ENCODE measurements around the gene PTPRA. TPM values are rescaled to one million over a fixed set of nuclear protein-coding genes. Genes with fewer than 3 reads are reported as not detected.

Gene PTPRA
- total and polyA plus RNA-seq, 10 of the 15 experiments (the other 5 are each of a cell fraction or from before 2014, with no cell fraction given) = 3.9 to 62.1 (median 34.6) TPM

GRCh38 chr20:2873010-2873746 lies at the start of gene PTPRA (continued):
- TF ChIP-seq YY1 (IDR thresholded peaks at IDR 0.05; ENCODE audit: low read depth, low read length) (peak; percentile 85), BCL11A (IDR thresholded peaks at IDR 0.05; ENCODE audit: low read depth, low read length) (no peak), NRF1 (conservative IDR thresholded peaks at IDR 0.05; ENCODE audit: low read depth, low read length) (peak; percentile 31; the same call in 1 of the 2 replicates), SUPT20H (IDR thresholded peaks at IDR 0.05; ENCODE audit: borderline replicate concordance, control insufficient read depth, low read depth, low read length) (no peak), FOS (IDR thresholded peaks at IDR 0.05; ENCODE audit: borderline replicate concordance, extremely low read depth, insufficient read length) (no peak), TCF3 (IDR thresholded peaks at IDR 0.05; ENCODE audit: borderline replicate concordance, insufficient read depth, low read depth, low read length) (peak; percentile 64; the same call in 1 of the 2 replicates), KAT2A (conservative IDR thresholded peaks at IDR 0.05; ENCODE audit: control insufficient read depth, low read depth, low read length) (no peak), ZBTB33 (IDR thresholded peaks at IDR 0.05) (no peak), CBX3 (IDR thresholded peaks at IDR 0.05; ENCODE audit: borderline replicate concordance, low read depth) (no peak), RUNX3 (IDR thresholded peaks at IDR 0.05; ENCODE audit: low read length) (peak; percentile 64), NR2F1 (conservative IDR thresholded peaks at IDR 0.05) (peak; percentile 60; the same call in 1 of the 2 replicates), SPI1 (IDR thresholded peaks at IDR 0.05; ENCODE audit: borderline replicate concordance, insufficient read depth, low read depth, low read length) (no peak), EZH2 (IDR thresholded peaks at IDR 0.05; ENCODE audit: borderline replicate concordance, control insufficient read depth, low read depth, low read length) (no peak), POU2F2 (IDR thresholded peaks at IDR 0.05; ENCODE audit: borderline replicate concordance, low read depth, low read length) (peak; percentile 31; the same call in 1 of the 3 replicates), ATF7 (IDR thresholded peaks at IDR 0.05; ENCODE audit: low read depth) (no peak), GABPA (IDR thresholded peaks at IDR 0.05; ENCODE audit: low read depth) (no peak), CEBPZ (IDR thresholded peaks at IDR 0.05; ENCODE audit: low read depth, low read length) (no peak), TBL1XR1 (IDR thresholded peaks at IDR 0.05; ENCODE audit: low read depth, low read length) (peak; percentile 58; the same call in 1 of the 2 replicates), EED (IDR thresholded peaks at IDR 0.05; ENCODE audit: low read depth) (0 out of 2 replicates have a peak, but pooled peaks have one; percentile 22), MEF2B (IDR thresholded peaks at IDR 0.05; ENCODE audit: partially characterized antibody, poor library complexity, severe bottlenecking) (no peak), NFYA (IDR thresholded peaks at IDR 0.05; ENCODE audit: borderline replicate concordance, low read depth, low read length) (no peak), CREB1 (IDR thresholded peaks at IDR 0.05; ENCODE audit: low read depth) (no peak; the same call in 1 of the 2 replicates), PBX3 (IDR thresholded peaks at IDR 0.05; ENCODE audit: insufficient replicate concordance, low read depth, low read length) (no peak), JUNB (IDR thresholded peaks at IDR 0.05) (no peak)
